GM23338 (cell line): ENCODE data around the gene ALDH5A1.

Experiments
- EZH2 ChIP-seq: fragments of 200-600 bp; sonication (generic); IDR thresholded peaks from one replicate; pipeline ENCODE4 v1.8.0; 2017; ENCODE audit warnings: antibody characterized with exemption, mild to moderate bottlenecking, low read depth; ENCODE audit not compliant: unreplicated experiment
- POLR2AphosphoS5 ChIP-seq: IDR thresholded peaks from 2 replicates; pipeline ENCODE4 v1.6.1; 2016; ENCODE audit warnings: antibody characterized with exemption, low read depth
- TF ChIP-seq, protein P1 (sequence below): IDR thresholded peaks from one replicate; pipeline ENCODE4 v1.6.1; 2018; ENCODE audit warnings: antibody characterized with exemption; ENCODE audit not compliant: unreplicated experiment
- TF ChIP-seq, protein P2 (sequence below), 2 experiments: fragments of 200-600 bp in 1 of 2; sonication (generic) in 1 of 2; conservative IDR thresholded peaks; 2 replicates each; pipeline versions ENCODE4 v1.5.1 to v1.6.1; 2016 to 2017; ENCODE audit warnings: antibody characterized with exemption in 2 of 2, low read depth in 2 of 2, mild to moderate bottlenecking in 2 of 2, moderate library complexity in 1 of 2

DNA sequence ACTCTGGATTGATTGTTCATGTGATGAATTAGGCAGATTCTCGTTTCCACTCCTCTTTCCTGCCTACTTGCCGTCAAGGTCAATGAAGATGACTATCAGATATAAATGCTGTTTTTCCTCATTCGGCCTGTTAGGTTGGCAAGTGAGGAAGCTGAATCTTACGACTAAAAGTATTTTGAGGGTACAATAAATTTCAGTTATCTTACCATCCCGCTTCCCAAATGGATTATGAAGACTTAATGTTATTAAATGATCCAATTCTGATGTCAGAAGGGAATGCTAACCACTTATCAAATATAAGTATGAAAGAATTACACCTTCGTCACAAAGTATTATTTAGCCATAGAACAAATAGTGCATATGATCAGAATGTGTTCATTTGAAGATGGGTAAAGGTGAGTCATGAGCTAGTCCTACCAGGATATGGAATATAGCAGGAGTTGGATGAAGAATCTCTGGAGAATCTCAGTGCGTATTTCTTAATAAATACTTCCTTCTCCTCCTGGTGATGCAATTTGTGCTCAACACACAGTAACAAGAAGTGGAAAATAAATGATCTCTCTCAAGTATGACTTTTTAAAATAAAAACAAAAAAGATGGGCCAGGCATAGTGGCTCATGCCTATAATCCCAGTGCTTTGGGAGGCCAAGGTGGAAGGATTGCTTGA lies 10.0 kb upstream of the ALDH5A1 start:
- TF ChIP-seq, protein P1, sequence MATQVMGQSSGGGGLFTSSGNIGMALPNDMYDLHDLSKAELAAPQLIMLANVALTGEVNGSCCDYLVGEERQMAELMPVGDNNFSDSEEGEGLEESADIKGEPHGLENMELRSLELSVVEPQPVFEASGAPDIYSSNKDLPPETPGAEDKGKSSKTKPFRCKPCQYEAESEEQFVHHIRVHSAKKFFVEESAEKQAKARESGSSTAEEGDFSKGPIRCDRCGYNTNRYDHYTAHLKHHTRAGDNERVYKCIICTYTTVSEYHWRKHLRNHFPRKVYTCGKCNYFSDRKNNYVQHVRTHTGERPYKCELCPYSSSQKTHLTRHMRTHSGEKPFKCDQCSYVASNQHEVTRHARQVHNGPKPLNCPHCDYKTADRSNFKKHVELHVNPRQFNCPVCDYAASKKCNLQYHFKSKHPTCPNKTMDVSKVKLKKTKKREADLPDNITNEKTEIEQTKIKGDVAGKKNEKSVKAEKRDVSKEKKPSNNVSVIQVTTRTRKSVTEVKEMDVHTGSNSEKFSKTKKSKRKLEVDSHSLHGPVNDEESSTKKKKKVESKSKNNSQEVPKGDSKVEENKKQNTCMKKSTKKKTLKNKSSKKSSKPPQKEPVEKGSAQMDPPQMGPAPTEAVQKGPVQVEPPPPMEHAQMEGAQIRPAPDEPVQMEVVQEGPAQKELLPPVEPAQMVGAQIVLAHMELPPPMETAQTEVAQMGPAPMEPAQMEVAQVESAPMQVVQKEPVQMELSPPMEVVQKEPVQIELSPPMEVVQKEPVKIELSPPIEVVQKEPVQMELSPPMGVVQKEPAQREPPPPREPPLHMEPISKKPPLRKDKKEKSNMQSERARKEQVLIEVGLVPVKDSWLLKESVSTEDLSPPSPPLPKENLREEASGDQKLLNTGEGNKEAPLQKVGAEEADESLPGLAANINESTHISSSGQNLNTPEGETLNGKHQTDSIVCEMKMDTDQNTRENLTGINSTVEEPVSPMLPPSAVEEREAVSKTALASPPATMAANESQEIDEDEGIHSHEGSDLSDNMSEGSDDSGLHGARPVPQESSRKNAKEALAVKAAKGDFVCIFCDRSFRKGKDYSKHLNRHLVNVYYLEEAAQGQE: no peak
- TF ChIP-seq, protein P2, sequence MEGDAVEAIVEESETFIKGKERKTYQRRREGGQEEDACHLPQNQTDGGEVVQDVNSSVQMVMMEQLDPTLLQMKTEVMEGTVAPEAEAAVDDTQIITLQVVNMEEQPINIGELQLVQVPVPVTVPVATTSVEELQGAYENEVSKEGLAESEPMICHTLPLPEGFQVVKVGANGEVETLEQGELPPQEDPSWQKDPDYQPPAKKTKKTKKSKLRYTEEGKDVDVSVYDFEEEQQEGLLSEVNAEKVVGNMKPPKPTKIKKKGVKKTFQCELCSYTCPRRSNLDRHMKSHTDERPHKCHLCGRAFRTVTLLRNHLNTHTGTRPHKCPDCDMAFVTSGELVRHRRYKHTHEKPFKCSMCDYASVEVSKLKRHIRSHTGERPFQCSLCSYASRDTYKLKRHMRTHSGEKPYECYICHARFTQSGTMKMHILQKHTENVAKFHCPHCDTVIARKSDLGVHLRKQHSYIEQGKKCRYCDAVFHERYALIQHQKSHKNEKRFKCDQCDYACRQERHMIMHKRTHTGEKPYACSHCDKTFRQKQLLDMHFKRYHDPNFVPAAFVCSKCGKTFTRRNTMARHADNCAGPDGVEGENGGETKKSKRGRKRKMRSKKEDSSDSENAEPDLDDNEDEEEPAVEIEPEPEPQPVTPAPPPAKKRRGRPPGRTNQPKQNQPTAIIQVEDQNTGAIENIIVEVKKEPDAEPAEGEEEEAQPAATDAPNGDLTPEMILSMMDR (conservative IDR thresholded peaks at IDR 0.05; ENCODE audit: low read depth in 2 of 2): no peak
- no peak for TF ChIP-seq EZH2
- no peak for TF ChIP-seq POLR2AphosphoS5
